LNCaP clone FGC (cell line): ENCODE data around the gene TBC1D20.

Experiments used
- DNase-seq: peaks from one replicate; pipeline ENCODE4 v3.0.0-alpha.2; 2011; ENCODE audit warnings: low read depth
- H3K4me3 ChIP-seq: 2 replicates; pipeline ENCODE4 v1.5.1; 2011; ENCODE audit warnings: mild to moderate bottlenecking, low read depth, low read length, control low read depth
- CTCF ChIP-seq: IDR thresholded peaks from 2 replicates; pipeline ENCODE4 v1.5.1; 2012; ENCODE audit warnings: mild to moderate bottlenecking; ENCODE audit not compliant: control insufficient read depth, insufficient read depth; ENCODE audit errors: extremely low read depth

Gene TBC1D20

GRCh38 chr20:418858-419365, 43.4 kb downstream of the TBC1D20 start:
- peak overlapping the region; percentile 54 for H3K4me3 ChIP-seq
- no peak for DNase-seq
- no peak for TF ChIP-seq CTCF

GRCh38 chr20:417801-418342, 44.5 kb downstream of the TBC1D20 start:
- no peak for TF ChIP-seq CTCF
- DNase-seq: no peak
- H3K4me3 ChIP-seq: no peak overlapping the region

- TF ChIP-seq CTCF: no peak
- no peak overlapping the region for H3K4me3 ChIP-seq
- no peak for DNase-seq
Measured at GRCh38 chr20:416950-417800, 45.2 kb downstream of the TBC1D20 start.

GRCh38 chr20:415820-416322, 46.5 kb downstream of the TBC1D20 start:
- DNase-seq: no peak
- no peak overlapping the region for H3K4me3 ChIP-seq
- TF ChIP-seq CTCF: no peak

- H3K4me3 ChIP-seq: no peak overlapping the region
- TF ChIP-seq CTCF: no peak
- no peak for DNase-seq
Measured at GRCh38 chr20:414161-414560, 48.2 kb downstream of the TBC1D20 start.

GRCh38 chr20:412081-412480, 50.3 kb downstream of the TBC1D20 start:
- no peak for DNase-seq
- H3K4me3 ChIP-seq: no peak overlapping the region
- TF ChIP-seq CTCF: no peak
